KOPT-K1 (cell line): ENCODE measurements around the gene FRMD4B.

ENCODE experiments used
- H3K27ac ChIP-seq: fragments of 200-600 bp; sonication (generic); 2 replicates; pipeline ENCODE4 v1.5.1; 2016; ENCODE audit warnings: antibody characterized with exemption, mild to moderate bottlenecking, low read depth, low read length; ENCODE audit not compliant: poor library complexity, severe bottlenecking
- H3K36me3 ChIP-seq: fragments of 200-600 bp; sonication (generic); 2 replicates; pipeline ENCODE4 v1.5.1; 2017; ENCODE audit warnings: antibody characterized with exemption, mild to moderate bottlenecking, low read length, moderate library complexity; ENCODE audit not compliant: insufficient read depth
- H3K9me3 ChIP-seq: fragments of 200-600 bp; sonication (generic); 2 replicates; pipeline ENCODE4 v1.5.1; 2017; ENCODE audit warnings: antibody characterized with exemption, low read length, mild to moderate bottlenecking; ENCODE audit not compliant: insufficient read depth, poor library complexity, severe bottlenecking

FRMD4B gene

GRCh38 chr3:69174871-69175737 is 210.8 kb downstream of the FRMD4B start:
- no peaks in the 10 kb centered on the region for H3K9me3 ChIP-seq
- no peaks in the 10 kb centered on the region for H3K36me3 ChIP-seq
- no peak overlapping the region for H3K27ac ChIP-seq

DNA sequence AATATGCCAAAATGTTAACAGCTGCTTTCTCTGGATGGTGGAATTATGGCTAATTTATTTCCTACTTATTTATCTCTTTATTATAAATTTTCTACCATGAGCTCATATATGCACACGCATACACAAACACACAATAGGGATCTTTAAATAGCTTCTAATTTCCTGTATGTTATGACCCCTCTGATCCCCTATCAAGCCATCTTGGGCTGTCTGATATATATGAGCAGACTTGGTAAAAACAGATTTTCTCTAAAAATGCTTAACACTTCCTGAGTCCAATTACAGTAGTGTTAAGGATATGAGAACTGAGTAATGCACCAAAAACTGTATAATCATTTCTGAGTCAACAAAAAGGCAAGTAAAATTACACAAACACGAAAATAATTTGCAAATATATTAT is 211.4 kb downstream of the FRMD4B start:
- Histone ChIP-seq H3K36me3 (no peaks in the 10 kb centered on the region), H3K9me3 (no peaks in the 10 kb centered on the region), H3K27ac (no peak overlapping the region)

DNA sequence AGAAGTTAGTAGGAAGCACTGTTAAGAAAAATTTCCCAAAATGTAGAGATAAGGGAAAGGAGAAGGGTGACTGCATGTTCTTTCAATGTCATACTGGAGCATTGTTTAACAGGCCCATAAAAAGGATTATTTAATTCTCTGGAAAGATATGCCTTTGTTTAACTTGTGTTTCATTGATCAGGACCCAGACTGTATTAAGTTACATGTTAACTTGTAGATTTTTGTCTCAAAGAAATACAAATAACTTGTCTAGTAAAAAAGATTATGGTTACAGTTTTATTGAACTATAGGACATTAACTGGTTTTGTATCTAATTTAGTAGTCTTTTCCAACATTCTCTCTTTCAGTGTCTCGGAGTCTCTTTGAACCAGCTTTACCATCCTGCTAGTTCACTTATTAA is 213.8 kb downstream of the FRMD4B start:
- Histone ChIP-seq H3K9me3 (no peaks in the 10 kb centered on the region), H3K27ac (no peak overlapping the region), H3K36me3 (no peaks in the 10 kb centered on the region)

DNA sequence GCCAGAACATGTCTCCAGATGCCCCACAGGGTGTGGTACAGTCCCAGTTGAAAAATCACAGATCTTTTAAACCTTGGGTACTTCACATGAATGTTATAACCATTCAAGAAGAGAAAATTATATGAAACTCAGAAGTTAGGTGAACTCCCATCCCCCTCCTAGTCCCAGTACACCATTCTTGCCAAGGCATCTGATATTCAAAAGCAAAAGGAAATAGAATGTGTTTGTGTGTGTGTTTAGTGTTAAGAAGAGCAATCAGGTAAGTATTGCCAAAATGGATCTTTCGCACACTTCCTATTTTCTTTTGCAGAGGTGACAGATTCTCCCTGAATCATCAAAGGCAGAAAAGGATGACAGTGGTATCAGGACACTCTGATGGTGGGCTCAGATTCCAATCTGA is 219.4 kb downstream of the FRMD4B start:
- no peaks in the 10 kb centered on the region for H3K9me3 ChIP-seq
- no peak overlapping the region for H3K27ac ChIP-seq
- H3K36me3 ChIP-seq = no peaks in the 10 kb centered on the region

- Histone ChIP-seq H3K36me3 (no peaks in the 10 kb centered on the region), H3K27ac (no peak overlapping the region), H3K9me3 (no peaks in the 10 kb centered on the region)
Measured at GRCh38 chr3:69165744-69166143, 220.1 kb downstream of the FRMD4B start.

DNA sequence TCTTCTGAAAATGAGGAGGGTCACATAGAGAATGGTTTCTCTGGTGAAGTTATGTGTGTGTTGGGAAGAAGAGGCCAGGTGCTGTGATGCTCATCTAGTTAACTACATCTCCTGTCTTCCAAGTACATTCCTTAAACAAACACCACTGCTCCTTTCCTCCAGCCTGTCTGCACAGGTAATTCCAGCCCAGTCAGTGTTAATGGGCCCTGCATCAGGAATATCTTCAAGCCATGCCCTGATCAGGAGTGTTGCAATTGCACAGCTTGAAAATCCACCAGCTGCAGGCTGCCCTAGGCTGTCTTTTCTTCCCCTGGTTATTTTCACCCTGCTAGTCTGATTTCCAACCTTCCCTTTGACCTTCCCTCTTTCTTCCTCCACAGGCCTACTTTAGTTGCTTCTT is 221.6 kb downstream of the FRMD4B start:
- Histone ChIP-seq H3K27ac (no peak overlapping the region), H3K36me3 (no peaks in the 10 kb centered on the region)

DNA sequence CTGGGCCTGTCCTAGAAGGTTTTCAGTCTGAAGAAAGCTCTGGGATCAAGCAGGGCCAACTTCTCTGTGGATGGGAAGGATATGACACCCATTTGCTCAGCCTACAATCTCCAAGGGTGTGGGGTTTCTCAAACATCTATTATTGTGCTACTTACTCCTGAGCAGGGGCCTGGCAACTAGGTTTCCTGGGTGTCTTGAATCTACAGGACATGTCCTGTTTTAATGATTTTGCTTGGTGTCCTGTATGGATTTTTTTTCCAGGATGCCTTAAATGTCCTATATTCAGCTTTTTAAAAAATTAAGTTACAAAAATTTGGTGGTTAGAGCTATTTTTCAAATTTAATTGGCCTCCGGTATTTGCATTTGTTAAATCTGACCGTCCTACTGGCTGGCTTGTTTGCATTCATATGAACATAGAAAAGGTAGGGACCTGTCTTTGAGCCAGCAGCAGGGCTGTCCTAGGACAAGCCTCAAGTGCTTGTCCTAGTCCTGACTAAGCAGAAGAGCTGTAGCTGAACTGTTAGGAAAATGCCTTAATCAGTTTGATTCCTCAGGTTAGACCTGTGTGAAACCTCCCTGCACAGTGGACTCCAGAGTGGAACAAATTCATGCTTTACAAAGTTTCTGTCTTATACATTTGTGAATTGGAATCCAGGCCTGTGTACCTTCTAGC is 223.4 kb downstream of the FRMD4B start:
- no peaks in the 10 kb centered on the region for H3K9me3 ChIP-seq
- H3K36me3 ChIP-seq = no peaks in the 10 kb centered on the region

More for the DNA sequence above, 221.6 kb downstream of the FRMD4B start:
- H3K9me3 ChIP-seq = no peaks in the 10 kb centered on the region

GRCh38 chr3:69161587-69162307 is 224.1 kb downstream of the FRMD4B start:
- no peaks in the 10 kb centered on the region for H3K36me3 ChIP-seq
- no peaks in the 10 kb centered on the region for H3K9me3 ChIP-seq
- H3K27ac ChIP-seq = no peak overlapping the region

More for the DNA sequence above, 223.4 kb downstream of the FRMD4B start:
- no peak overlapping the region for H3K27ac ChIP-seq

- no peaks in the 10 kb centered on the region for H3K9me3 ChIP-seq
- H3K36me3 ChIP-seq = no peaks in the 10 kb centered on the region
- H3K27ac ChIP-seq = no peak overlapping the region
Measured at GRCh38 chr3:69160525-69160924, 225.4 kb downstream of the FRMD4B start.

DNA sequence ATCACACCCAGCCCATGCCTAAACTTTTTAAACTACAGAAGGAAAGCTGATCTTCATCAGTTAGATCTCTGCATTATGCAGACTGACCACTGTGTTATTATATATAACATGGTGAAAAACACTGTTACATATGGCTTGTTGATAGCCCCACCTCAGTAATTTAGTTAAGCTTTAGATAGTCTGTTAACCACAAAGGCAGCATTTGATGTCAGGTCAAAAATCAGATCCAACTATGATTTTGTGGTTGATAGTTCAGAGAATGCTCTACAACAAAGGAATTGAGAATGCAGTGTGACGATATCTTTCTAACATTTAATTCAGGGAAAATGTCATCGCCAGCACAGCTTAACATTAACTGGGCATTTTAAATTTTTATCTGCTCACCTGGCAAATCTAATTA is 225.8 kb downstream of the FRMD4B start:
- H3K27ac ChIP-seq = no peak overlapping the region

GRCh38 chr3:69149586-69149985 is 236.3 kb downstream of the FRMD4B start:
- Histone ChIP-seq H3K9me3 (no peaks in the 10 kb centered on the region), H3K36me3 (no peaks in the 10 kb centered on the region), H3K27ac (no peak overlapping the region)

More for the DNA sequence above, 225.8 kb downstream of the FRMD4B start:
- no peaks in the 10 kb centered on the region for H3K9me3 ChIP-seq
- H3K36me3 ChIP-seq = no peaks in the 10 kb centered on the region

DNA sequence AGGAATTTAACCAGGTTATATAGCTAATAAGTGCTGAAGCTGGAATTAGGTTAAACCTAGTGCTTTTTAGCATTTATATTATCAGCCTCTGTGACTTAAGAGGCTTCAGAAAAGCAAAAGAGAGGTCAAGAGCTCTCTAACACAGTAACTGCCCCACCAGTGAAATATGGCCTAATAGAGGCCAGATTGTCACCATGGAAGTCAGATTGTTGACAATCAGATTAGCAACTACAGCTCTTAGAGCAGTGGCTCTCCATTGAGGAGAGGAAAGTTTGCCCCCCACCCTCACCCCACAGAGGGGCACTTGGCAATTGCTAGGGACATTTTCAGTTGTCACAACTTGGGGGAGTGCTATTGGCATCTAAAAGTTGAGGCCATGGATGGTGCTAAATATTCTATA is 240.2 kb downstream of the FRMD4B start:
- Histone ChIP-seq H3K27ac (no peak overlapping the region), H3K9me3 (no peaks in the 10 kb centered on the region), H3K36me3 (no peaks in the 10 kb centered on the region)

DNA sequence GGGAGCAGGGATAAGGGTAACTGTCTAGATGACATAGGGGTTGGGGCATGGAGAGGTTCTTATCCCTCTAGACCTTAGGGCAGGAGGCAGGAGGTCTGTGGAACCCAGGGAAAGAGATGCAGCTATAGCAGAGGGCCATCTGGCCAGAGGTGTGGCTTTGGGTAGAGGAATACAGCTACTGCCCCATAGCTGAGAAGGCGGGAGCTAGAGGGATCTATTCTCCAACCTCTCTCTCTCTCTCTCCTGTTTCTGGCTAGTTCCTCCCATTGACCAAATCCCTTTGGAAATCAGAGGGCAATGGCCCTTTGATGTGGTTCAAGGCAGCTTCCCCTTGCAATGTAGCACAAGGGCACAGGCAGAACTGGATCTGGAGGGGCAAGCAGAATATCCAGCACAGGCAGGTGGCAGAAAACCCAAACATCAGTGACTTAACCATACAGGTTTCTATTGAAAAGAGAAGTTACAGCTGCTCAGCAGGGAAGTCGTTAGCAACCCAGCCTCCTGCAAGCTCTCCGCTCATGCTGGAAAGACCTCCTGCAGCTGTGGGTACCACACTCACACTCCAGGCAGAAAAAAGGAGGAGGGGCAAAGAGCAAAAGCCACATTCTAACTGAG is 241.2 kb downstream of the FRMD4B start:
- Histone ChIP-seq H3K9me3 (no peaks in the 10 kb centered on the region), H3K36me3 (no peaks in the 10 kb centered on the region), H3K27ac (no peak overlapping the region)

DNA sequence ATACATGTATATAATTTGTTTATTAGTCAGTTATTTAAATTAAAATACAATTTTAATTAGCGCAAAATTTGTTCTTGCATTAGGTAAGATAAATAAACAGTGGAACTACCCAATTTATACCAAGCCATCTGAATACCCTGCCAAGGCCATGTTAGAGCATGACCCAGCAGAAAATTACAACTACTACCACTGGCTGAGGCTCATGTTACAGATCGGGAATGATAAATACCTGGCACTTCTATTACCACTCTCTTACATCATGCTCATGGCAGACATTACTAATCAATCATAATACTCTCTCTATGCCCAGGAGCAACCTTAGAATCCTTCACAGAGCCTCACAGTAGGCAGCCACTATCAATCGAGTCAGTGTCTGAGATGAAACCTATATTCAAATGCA is 242.3 kb downstream of the FRMD4B start:
- H3K27ac ChIP-seq = no peak overlapping the region
- no peaks in the 10 kb centered on the region for H3K9me3 ChIP-seq
- H3K36me3 ChIP-seq = no peaks in the 10 kb centered on the region
